Activated B cell treated with CpG ODN at 0.5 μM for 24 hours (primary cell): ENCODE measurements around the gene RAB35. TPM values are rescaled to one million over a fixed set of nuclear protein-coding genes. Genes with fewer than 3 reads are reported as not detected.

Source experiments
- ATAC-seq: fragments of 200-7000 bp; cut with Tn5 transposase; one replicate; pipeline ENCODE4 v1.10.0; 2021; ENCODE audit warnings: low read depth, mild to moderate bottlenecking, moderate library complexity
- CTCF ChIA-PET: fragments of 350-600 bp; sonication (Branson Sonifier 250); formaldehyde crosslinking; loops from one replicate; lab custom pipeline; 2021; ENCODE audit warnings: antibody characterized with exemption; lab: Charles Lee
- POLR2A ChIA-PET: fragments of 350-600 bp; sonication (Branson Sonifier 250); formaldehyde crosslinking; loops from one replicate; lab custom pipeline; 2021; ENCODE audit warnings: antibody characterized with exemption; lab: Charles Lee
- DNase-seq: peaks from one replicate; pipeline ENCODE4 v3.0.0; 2022
- H3K27ac Mint-ChIP-seq: one replicate; pipeline ENCODE4 v1.8.0; 2020; ENCODE audit warnings: mixed read lengths
- H3K27me3 Mint-ChIP-seq: one replicate; pipeline ENCODE4 v1.8.0; 2021; ENCODE audit warnings: mixed read lengths
- H3K36me3 Mint-ChIP-seq: one replicate; pipeline ENCODE4 v1.8.0; 2021; ENCODE audit warnings: low read depth, mixed read lengths
- H3K4me1 Mint-ChIP-seq: one replicate; pipeline ENCODE4 v1.8.0; 2021; ENCODE audit warnings: mixed read lengths
- H3K4me3 Mint-ChIP-seq: one replicate; pipeline ENCODE4 v1.8.0; 2020; ENCODE audit warnings: mild to moderate bottlenecking, mixed read lengths
- H3K9me3 Mint-ChIP-seq: one replicate; pipeline ENCODE4 v1.8.0; 2020; ENCODE audit warnings: mixed read lengths
- CTCF ChIP-seq: fragments of 200-600 bp; IDR thresholded peaks from one replicate; pipeline ENCODE4 v1.8.0; 2022; ENCODE audit warnings: antibody characterized with exemption, mild to moderate bottlenecking
- intact Hi-C: fragments of 100-400 bp; cut with micrococcal nuclease; formaldehyde crosslinking; loops from one replicate; pipeline ENCODE4 v1.15.1; 2024
- total RNA-seq: library from RNA; stranded (reverse); gene quantifications from 2 replicates; pipeline ENCODE4 v1.2.3, GENCODE V29; 2022

Gene RAB35
- total RNA-seq, 1 donor from 2014 or later = 45.6 TPM

- no peaks in the 10 kb centered on the region for H3K9me3 Mint-ChIP-seq
- H3K36me3 Mint-ChIP-seq = peaks cover 93% of the 10 kb centered on the region
- H3K4me3 Mint-ChIP-seq = no peak overlapping the region
- no peaks in the 10 kb centered on the region for H3K27me3 Mint-ChIP-seq
- H3K27ac Mint-ChIP-seq = no peak overlapping the region
- ATAC-seq (no peak), DNase-seq (no peak)
- CTCF ChIA-PET = no interaction called here
- peaks cover 28% of the 10 kb centered on the region for H3K4me1 Mint-ChIP-seq
- intact Hi-C loops = no loop called here
- POLR2A ChIA-PET = interaction anchor here (0.6 to 3.2 kb wide), 2 partner anchors 15 to 16 kb away, joined by 3 to 21 read pairs; no protein-coding TSS in a partner anchor
- no peak for TF ChIP-seq CTCF
Observed at GRCh38 chr12:120134307-120134980, 17.9 kb upstream of the RAB35 start.

GRCh38 chr12:120132863-120133385 lies 16.4 kb upstream of the RAB35 start:
- ChIA-PET CTCF (interaction anchor here (1.5 to 1.6 kb wide), 2 partner anchors 13 to 16 kb away, joined by 4 to 6 read pairs; partner anchors contain the start of gene RAB35), POLR2A (interaction anchor here (0.6 to 3.2 kb wide), 9 partner anchors 11 to 158 kb away, joined by 3 to 21 read pairs (median 5); partner anchors contain the start of genes RAB35 and RPLP0)
- Mint-ChIP-seq H3K36me3 (peaks cover 90% of the 10 kb centered on the region), H3K27me3 (no peaks in the 10 kb centered on the region), H3K9me3 (no peaks in the 10 kb centered on the region), H3K4me3 (peak overlapping the region; percentile 33), H3K27ac (peak overlapping the region; percentile 80), H3K4me1 (peaks cover 28% of the 10 kb centered on the region)
- intact Hi-C loops = loop anchor here (1.0 to 2.0 kb wide), 2 partner anchors 14 to 22 kb away; no protein-coding TSS in a partner anchor
- TF ChIP-seq CTCF = no peak
- ATAC-seq (peak; percentile 81), DNase-seq (peak; percentile 22)

GRCh38 chr12:120132054-120132836 lies 15.7 kb upstream of the RAB35 start:
- ChIA-PET POLR2A (interaction anchor here (0.6 to 3.2 kb wide), 10 partner anchors 10 to 159 kb away, joined by 3 to 21 read pairs (median 4); partner anchors contain the start of genes RAB35 and RPLP0), CTCF (interaction anchor here (1.5 to 1.6 kb wide), 2 partner anchors 12 to 16 kb away, joined by 4 to 6 read pairs; partner anchors contain the start of gene RAB35)
- Mint-ChIP-seq H3K27ac (peak overlapping the region; percentile 80), H3K4me1 (peaks cover 28% of the 10 kb centered on the region), H3K4me3 (peak overlapping the region; percentile 33), H3K36me3 (peaks cover 90% of the 10 kb centered on the region), H3K27me3 (no peaks in the 10 kb centered on the region), H3K9me3 (no peaks in the 10 kb centered on the region)
- intact Hi-C loops = loop anchor here (2.0 kb wide), 1 partner anchor 21 kb away; no protein-coding TSS in a partner anchor
- ATAC-seq = no peak
- DNase-seq = no peak
- no peak for TF ChIP-seq CTCF

GRCh38 chr12:120131116-120131515 lies 14.6 kb upstream of the RAB35 start:
- H3K4me1 Mint-ChIP-seq = peaks cover 29% of the 10 kb centered on the region
- TF ChIP-seq CTCF = no peak
- H3K27ac Mint-ChIP-seq = no peak overlapping the region
- ChIA-PET CTCF (interaction anchor here (1.6 kb wide), 1 partner anchor 14 kb away, joined by 4 read pairs; the partner anchor contains the start of gene RAB35), POLR2A (interaction anchor here (0.7 to 3.2 kb wide), 3 partner anchors 12 to 70 kb away, joined by 3 to 21 read pairs (median 13); partner anchors contain the start of genes RAB35 and RPLP0)
- intact Hi-C loops = no loop called here
- peaks cover 88% of the 10 kb centered on the region for H3K36me3 Mint-ChIP-seq
- ATAC-seq (no peak), DNase-seq (no peak)
- H3K4me3 Mint-ChIP-seq = no peak overlapping the region
- no peaks in the 10 kb centered on the region for H3K9me3 Mint-ChIP-seq
- no peaks in the 10 kb centered on the region for H3K27me3 Mint-ChIP-seq
